Liver (tissue), 9 donors: ENCODE measurements around the gene RIN1. TPM values are rescaled to one million over a fixed set of nuclear protein-coding genes. Genes with fewer than 3 reads are reported as not detected.

Experiments
- DNase-seq: peaks from one replicate; pipeline ENCODE4 v3.0.0-alpha.2; 2017; ENCODE audit warnings: low spot score
- H3K27ac ChIP-seq, 2 donors: one replicate each; pipeline ENCODE4 v1.7.0; 2013; ENCODE audit warnings: inconsistent platforms in 2 of 2, low read length in 2 of 2, control low read depth in 1 of 2, low read depth in 1 of 2, mild to moderate bottlenecking in 1 of 2
- H3K27me3 ChIP-seq, 4 donors: one replicate each; pipeline versions ENCODE4 v1.6.1 to v1.7.0; 2013; ENCODE audit warnings: low read length in 3 of 4, inconsistent platforms in 1 of 4, mild to moderate bottlenecking in 1 of 4, moderate library complexity in 1 of 4; ENCODE audit not compliant: control insufficient read depth in 4 of 4, insufficient read depth in 4 of 4
- H3K36me3 ChIP-seq, 4 donors: one replicate each; pipeline versions ENCODE4 v1.6.1 to v1.7.0; 2013; ENCODE audit warnings: low read length in 3 of 4, mild to moderate bottlenecking in 3 of 4, low read depth in 1 of 4, moderate library complexity in 1 of 4; ENCODE audit not compliant: control insufficient read depth in 4 of 4, insufficient read depth in 3 of 4
- H3K4me1 ChIP-seq, 4 donors: one replicate each; pipeline versions ENCODE4 v1.6.1 to v1.7.0; 2013; ENCODE audit warnings: low read length in 3 of 4, mild to moderate bottlenecking in 3 of 4, moderate library complexity in 1 of 4; ENCODE audit not compliant: control insufficient read depth in 4 of 4, insufficient read depth in 4 of 4
- H3K4me3 ChIP-seq, 3 donors: one replicate each; pipeline versions ENCODE4 v1.6.1 to v1.7.0; 2013; ENCODE audit warnings: low read length in 3 of 3, control low read depth in 1 of 3, low read depth in 1 of 3, mild to moderate bottlenecking in 1 of 3
- H3K9ac ChIP-seq, 2 donors: one replicate each; pipeline ENCODE4 v1.7.0; 2013; ENCODE audit warnings: low read length in 2 of 2, mild to moderate bottlenecking in 2 of 2, moderate library complexity in 2 of 2, control low read depth in 1 of 2, low read depth in 1 of 2
- H3K9me3 ChIP-seq, 4 donors: one replicate each; pipeline versions ENCODE4 v1.6.1 to v1.7.0; 2013; ENCODE audit warnings: low read length in 3 of 4; ENCODE audit not compliant: control insufficient read depth in 4 of 4
- ATF3 ChIP-seq: IDR thresholded peaks from 2 replicates; pipeline ENCODE4 v1.6.1; 2016; ENCODE audit warnings: antibody characterized with exemption
- CTCF ChIP-seq: fragments of 150-350 bp; IDR thresholded peaks from 2 replicates; pipeline ENCODE4 v1.5.1; 2017; ENCODE audit warnings: improper control_type of control experiment, low read depth, low read length; ENCODE audit not compliant: missing input control
- EGR1 ChIP-seq, 2 donors: IDR thresholded peaks; 2 replicates each; pipeline ENCODE4 v1.6.1; 2016 to 2018; ENCODE audit warnings: antibody characterized with exemption in 2 of 2, low read depth in 2 of 2
- FOXA1 ChIP-seq: IDR thresholded peaks from 2 replicates; pipeline ENCODE4 v1.6.1; 2016; ENCODE audit warnings: antibody characterized with exemption
- FOXA2 ChIP-seq: IDR thresholded peaks from 2 replicates; pipeline ENCODE4 v1.6.1; 2016; ENCODE audit warnings: antibody characterized with exemption
- GABPA ChIP-seq, 2 donors: IDR thresholded peaks in 1 of 2; conservative IDR thresholded peaks in 1 of 2; 2 replicates each; pipeline ENCODE4 v1.6.1; 2016; ENCODE audit warnings: antibody characterized with exemption in 2 of 2, mild to moderate bottlenecking in 1 of 2, moderate library complexity in 1 of 2
- HNF4A ChIP-seq, 2 donors: conservative IDR thresholded peaks; 2 replicates each; pipeline ENCODE4 v1.6.1; 2016; ENCODE audit warnings: antibody characterized with exemption in 2 of 2, mild to moderate bottlenecking in 2 of 2
- HNF4G ChIP-seq: IDR thresholded peaks from 2 replicates; pipeline ENCODE4 v1.6.1; 2016; ENCODE audit warnings: antibody characterized with exemption
- JUND ChIP-seq, 2 donors: IDR thresholded peaks; 2 replicates each; pipeline ENCODE4 v1.6.1; 2016; ENCODE audit warnings: antibody characterized with exemption in 2 of 2
- NR2F2 ChIP-seq: IDR thresholded peaks from 2 replicates; pipeline ENCODE4 v1.6.1; 2016; ENCODE audit warnings: antibody characterized with exemption
- RAD21 ChIP-seq, 2 donors: IDR thresholded peaks; 2 replicates each; pipeline ENCODE4 v1.6.1; 2016; ENCODE audit warnings: antibody characterized with exemption in 2 of 2, mild to moderate bottlenecking in 2 of 2
- REST ChIP-seq: IDR thresholded peaks from 2 replicates; pipeline ENCODE4 v1.6.1; 2016; ENCODE audit warnings: antibody characterized with exemption, mild to moderate bottlenecking
- RXRA ChIP-seq, 2 donors: IDR thresholded peaks; 2 replicates each; pipeline ENCODE4 v1.6.1; 2017 to 2018; ENCODE audit warnings: antibody characterized with exemption in 2 of 2, mild to moderate bottlenecking in 1 of 2
- SP1 ChIP-seq: IDR thresholded peaks from 2 replicates; pipeline ENCODE4 v1.6.1; 2018; ENCODE audit warnings: antibody characterized with exemption, mild to moderate bottlenecking
- TAF1 ChIP-seq: conservative IDR thresholded peaks from 2 replicates; pipeline ENCODE4 v1.6.1; 2016; ENCODE audit warnings: antibody characterized with exemption, mild to moderate bottlenecking
- YY1 ChIP-seq: IDR thresholded peaks from 2 replicates; pipeline ENCODE4 v1.6.1; 2016; ENCODE audit warnings: antibody characterized with exemption, mild to moderate bottlenecking
- WGBS: extraction: QIAGEN DNeasy Blood & Tissue Kit; methylation state at CpG from one replicate; pipeline ENCODE4 v1.1.7; 2013; 5-methylcytosine and 5-hydroxymethylcytosine counted together
- polyA plus RNA-seq, 2 donors: library from polyadenylated mRNA; stranded (reverse) in 1 of 2; unstranded in 1 of 2; fragments of 200-250 nt in 1 of 2; fragments of >200 nt in 1 of 2; fragmentation: Nextera tagmentation in 1 of 2; extraction: Ambion mirVana in 1 of 2; gene quantifications; one replicate each; pipeline versions ENCODE4 v1.2.1 to v1.2.3, GENCODE V29; 2013 to 2015
- total RNA-seq, 2 donors: library from RNA; depleted of rRNA; stranded (reverse); fragments of >200 nt; gene quantifications; one replicate each; pipeline ENCODE4 v1.2.3, GENCODE V29; 2014
- TF ChIP-seq, protein P1 (sequence below): IDR thresholded peaks from 2 replicates; pipeline ENCODE4 v1.6.1; 2016; ENCODE audit warnings: antibody characterized with exemption
- TF ChIP-seq, protein P2 (sequence below): IDR thresholded peaks from 2 replicates; pipeline ENCODE4 v1.6.1; 2016; ENCODE audit warnings: antibody characterized with exemption
- donor health status: healthy.
- donor health status: healthy.
- donor health status: healthy.
- donor health status: healthy.
- donor health status: healthy.

Gene RIN1
- total and polyA plus RNA-seq, 4 donors = 0.11 to 1.1 (median 0.53) TPM

- 95% methylated on average over 14 of the region's 14 CpGs for WGBS
Observed at GRCh38 chr11:66363187-66363601, 27.0 kb upstream of the RIN1 start.

More at GRCh38 chr11:66363187-66363601, 27.0 kb upstream of the RIN1 start:
- no peaks in the 10 kb centered on the region for H3K9me3 ChIP-seq
- H3K4me1 ChIP-seq = no peaks in the 10 kb centered on the region
- H3K27ac ChIP-seq = no peak overlapping the region
- peaks cover 0 to 10% (median 4%) of the 10 kb centered on the region in 4 donors for H3K36me3 ChIP-seq
- DNase-seq = no peak
- H3K27me3 ChIP-seq = no peaks in the 10 kb centered on the region
- TF ChIP-seq EGR1 (IDR thresholded peaks at IDR 0.05; ENCODE audit: low read depth in 2 of 2) (no peak), FOXA2 (no peak), CTCF (no peak), NR2F2 (no peak), HNF4A (conservative IDR thresholded peaks at IDR 0.05) (no peak), HNF4G (no peak), RXRA (IDR thresholded peaks at IDR 0.05) (no peak), REST (no peak), ATF3 (no peak), FOXA1 (no peak), TAF1 (no peak), JUND (IDR thresholded peaks at IDR 0.05) (no peak), SP1 (no peak), GABPA (IDR thresholded peaks at IDR 0.05 in 1 of 2, conservative IDR thresholded peaks at IDR 0.05 in 1 of 2) (no peak), YY1 (no peak), RAD21 (IDR thresholded peaks at IDR 0.05) (no peak)
- TF ChIP-seq, protein P1, sequence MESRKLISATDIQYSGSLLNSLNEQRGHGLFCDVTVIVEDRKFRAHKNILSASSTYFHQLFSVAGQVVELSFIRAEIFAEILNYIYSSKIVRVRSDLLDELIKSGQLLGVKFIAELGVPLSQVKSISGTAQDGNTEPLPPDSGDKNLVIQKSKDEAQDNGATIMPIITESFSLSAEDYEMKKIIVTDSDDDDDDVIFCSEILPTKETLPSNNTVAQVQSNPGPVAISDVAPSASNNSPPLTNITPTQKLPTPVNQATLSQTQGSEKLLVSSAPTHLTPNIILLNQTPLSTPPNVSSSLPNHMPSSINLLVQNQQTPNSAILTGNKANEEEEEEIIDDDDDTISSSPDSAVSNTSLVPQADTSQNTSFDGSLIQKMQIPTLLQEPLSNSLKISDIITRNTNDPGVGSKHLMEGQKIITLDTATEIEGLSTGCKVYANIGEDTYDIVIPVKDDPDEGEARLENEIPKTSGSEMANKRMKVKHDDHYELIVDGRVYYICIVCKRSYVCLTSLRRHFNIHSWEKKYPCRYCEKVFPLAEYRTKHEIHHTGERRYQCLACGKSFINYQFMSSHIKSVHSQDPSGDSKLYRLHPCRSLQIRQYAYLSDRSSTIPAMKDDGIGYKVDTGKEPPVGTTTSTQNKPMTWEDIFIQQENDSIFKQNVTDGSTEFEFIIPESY = no peak
- TF ChIP-seq, protein P2, sequence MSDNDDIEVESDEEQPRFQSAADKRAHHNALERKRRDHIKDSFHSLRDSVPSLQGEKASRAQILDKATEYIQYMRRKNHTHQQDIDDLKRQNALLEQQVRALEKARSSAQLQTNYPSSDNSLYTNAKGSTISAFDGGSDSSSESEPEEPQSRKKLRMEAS = no peak
- H3K9ac ChIP-seq = no peak overlapping the region
- H3K4me3 ChIP-seq = no peak overlapping the region
